HG03442 (cell line): ENCODE results near the gene PAPLN.

ENCODE experiments used
- ATAC-seq: cut with Tn5 transposase; IDR thresholded peaks from one replicate; pipeline ENCODE4 v1.9.1; 2021; ENCODE audit warnings: mild to moderate bottlenecking, moderate library complexity; ENCODE audit not compliant: unreplicated experiment

PAPLN gene

DNA sequence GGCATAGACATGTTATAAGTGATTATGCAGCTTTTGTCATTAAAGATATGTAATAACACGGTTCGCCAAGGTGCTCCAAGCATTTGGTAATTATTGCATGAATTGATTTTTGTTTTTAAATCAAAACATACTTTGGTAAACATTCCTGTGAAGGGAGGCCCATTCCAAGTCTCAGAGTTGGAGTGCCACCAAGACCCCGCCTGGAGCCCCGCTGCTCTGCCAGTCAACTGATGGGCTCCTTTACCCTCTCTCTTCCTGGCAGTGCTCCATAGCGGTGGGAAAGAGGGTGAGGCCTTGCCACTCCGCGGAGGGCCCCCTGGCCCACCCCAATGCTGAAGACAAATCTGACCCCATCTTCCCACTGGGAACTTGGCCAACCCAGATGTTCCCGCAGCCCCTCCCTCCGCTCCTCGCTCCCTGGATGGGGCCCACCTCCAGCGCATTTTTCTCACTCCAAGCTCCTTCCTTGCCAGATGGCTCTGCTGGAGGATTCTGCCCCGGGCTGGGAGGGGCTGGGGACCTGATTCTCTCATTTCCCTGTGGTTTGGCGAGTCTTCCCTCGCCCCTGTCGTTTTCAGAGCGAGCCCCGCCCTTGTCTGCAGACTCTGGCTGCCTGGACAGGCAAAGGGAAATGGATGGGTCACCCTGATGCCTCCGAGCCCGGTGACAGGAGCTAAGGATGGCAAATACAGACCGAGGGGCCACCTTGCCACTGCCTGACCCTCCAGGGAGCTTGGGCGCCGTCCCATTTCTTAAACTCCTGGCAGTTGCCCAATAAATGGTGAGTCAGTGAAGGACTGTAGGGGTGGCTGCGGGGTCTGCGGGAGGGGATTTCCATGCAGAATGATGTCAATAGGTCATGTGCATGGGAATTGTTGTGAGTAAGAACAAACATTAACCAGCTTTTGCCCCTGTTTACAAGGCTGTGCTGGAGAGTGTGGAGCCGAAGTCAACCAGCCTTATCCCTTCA lies 9.2 kb upstream of the PAPLN start:
- no peak for ATAC-seq

DNA sequence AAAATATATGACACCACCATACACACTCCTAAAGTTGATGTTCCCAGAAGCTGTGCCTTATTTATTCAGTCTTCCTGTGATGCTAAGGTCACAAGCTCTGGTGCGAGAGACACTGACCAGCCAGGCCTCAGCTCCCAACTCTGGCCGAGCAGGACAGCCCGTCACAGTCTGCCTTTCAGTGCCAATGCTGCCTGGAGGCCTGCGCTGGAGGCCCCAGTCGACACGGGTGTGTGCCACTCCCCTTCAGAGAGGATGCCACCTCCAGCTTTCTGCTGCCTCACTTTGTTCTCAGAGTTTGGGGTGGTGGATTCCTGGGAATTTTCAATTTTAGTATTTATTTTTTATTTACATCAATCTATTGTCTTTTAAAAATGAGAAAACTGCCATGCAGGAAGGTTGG lies 7.3 kb upstream of the PAPLN start:
- ATAC-seq: no peak

DNA sequence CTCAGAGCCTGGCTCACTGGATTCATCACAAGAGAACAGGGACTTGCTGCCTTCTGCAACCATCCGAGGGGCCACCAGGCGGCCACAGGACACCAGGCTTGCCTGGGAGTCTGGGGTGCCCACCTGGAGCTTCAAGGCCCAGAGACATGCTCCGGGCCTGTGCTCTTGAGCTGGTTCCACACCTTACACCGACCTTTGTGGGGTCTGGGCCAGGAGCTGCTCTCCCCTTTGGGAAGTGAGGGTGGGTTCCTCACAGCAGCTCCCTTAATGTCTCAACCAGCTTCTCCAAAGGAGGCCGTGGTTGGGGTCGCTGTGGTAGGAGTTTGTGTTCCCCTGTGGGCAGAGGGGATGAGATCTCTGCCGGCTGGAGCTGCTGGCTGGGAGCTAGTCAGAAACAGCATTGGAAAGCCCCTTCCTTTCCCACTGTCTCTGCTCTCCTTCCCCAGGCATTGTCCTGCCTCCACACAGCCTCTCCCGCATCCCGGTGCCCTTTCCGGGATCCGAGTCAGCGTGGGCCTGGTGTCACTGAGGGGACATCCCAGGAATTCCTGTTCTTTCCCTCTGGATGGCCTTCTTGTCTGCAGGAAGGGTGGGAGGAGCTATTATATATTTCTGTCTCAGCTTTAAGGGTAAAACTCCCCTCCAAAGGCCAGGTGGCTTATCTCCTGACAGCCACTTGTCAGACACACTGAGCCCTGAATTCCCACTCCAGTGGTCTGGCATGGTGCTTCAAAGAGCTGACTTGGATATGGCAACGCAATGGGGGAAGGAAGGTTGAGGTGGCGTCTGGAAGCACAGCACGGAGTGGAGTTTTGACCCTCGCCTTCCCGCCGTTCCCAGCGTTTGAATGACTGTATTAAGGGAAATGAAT lies 5.1 kb upstream of the PAPLN start:
- no peak for ATAC-seq

DNA sequence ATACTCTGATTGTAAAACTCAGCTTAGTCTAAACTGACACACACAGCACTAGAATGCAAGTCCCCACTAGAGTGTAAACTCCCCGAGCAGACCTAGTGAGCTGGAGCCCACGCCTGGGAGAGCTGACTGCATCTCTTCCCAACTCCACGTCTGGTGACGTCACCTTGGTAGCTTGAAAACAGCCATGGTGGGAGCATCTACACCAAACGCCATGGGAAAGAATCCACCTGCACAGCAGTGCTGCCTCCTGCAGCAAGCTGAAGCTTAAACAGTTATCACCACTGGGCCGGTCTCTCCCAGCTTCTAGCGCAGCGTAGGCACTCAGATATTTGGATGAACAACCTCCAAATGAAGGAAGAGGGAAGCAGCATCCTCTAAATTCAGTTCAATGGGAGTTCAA lies 4.3 kb upstream of the PAPLN start:
- no peak for ATAC-seq

DNA sequence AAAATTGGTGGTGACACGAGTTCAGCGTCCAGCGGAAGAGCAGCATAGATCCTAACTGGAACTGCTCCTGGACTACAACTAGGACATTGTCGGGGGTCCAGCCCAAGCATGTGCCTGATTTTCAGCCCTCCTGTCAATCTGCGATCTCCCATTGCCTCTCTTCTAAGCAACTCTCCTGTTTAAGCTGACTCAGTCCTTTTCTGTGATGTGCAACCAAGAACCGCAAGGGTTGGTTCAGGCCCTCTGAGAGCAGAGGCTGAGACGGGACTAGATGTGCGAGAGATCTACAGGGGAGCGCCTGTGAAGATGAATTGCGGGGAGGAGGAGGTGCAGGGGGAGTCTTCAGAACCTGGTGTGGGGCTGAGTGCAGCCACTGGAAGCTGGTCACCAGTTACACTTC lies 3.7 kb upstream of the PAPLN start:
- ATAC-seq: no peak

DNA sequence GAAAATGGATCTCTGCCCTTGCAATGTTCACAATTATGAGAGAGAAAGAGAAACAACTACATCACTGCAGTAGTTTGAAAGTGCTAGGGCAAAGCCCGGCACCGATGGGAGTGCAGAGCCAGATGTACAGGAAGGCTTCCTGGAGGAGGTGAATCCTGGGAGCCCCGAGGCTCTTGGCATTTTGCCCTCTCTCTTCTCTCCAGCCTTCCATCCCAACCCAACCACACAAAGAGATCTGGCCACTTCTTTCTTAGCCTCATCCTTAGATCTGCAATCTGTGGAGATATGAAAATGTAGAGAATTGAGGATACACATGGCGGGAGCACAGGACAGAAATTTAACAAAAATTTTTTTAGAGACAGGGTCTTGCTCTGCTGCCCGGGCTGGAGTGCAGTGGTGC lies 3.3 kb upstream of the PAPLN start:
- no peak for ATAC-seq

DNA sequence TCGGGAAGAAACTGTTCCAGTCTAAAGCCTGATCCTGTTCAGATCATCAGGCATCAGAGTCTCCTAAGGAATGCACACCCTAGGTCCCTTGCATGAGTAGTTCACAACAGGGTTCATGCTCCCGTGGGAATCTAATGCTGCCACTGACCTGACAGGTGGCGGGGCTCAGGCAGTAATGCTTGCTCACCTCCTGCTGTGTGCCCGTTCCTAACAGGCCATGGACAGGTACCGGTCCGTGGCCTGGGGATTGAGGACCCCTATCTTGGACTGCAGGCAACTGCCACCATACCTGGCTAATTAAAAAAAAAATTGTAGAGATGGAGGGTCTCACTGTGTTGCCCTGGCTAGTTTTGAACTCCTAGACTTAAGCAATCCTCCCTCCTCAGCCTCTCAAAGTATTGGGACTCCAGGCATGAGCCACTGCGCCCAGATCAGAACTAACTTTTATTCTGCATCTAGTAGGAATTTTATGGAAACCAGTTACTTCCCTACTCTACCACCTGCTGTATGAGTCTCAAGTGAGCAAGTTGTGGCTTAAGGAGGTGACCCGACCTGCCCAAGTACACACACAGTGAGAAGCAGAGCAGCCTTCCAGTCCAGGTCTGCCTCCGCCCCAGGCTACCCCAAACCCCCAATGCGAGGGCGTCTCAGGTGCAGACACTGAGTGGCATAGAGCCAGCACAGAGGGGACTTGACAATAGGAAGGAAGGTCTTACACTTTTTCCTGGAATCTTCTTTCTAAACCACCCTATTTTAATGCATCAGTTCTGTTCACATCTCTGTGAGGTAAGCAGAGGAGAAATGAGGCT lies 2.5 kb upstream of the PAPLN start:
- ATAC-seq: no peak

DNA sequence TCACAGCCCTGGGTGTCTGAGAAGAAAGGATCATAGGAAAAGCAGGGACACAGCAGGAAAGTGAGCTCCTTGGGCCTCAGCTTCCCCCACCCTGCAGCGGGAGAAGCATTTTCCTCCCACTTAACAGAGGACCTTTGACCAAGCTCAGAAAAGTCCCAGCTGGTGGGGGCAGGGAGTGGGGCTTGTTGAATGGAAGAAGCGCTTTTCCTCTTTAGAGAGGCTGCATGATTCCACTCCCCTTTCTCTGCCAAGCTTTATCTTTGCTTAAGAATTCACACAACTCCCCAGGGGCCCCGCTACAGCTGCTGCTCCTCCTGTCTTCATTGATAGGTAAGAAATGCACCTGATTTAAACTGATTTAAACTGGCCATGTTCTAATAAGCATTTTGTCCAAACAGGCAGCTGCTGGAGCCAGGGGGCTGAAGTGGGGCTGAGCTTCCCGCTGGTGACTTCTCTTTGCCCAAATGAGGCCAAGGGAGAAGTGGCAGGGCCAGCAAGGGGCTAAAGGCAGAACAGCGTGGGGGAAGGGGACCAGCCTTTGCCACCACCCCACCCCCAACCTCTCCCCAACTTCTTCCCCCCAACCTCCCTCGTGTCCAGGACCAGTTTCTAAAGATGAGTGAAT lies 1.7 kb upstream of the PAPLN start:
- no peak for ATAC-seq

DNA sequence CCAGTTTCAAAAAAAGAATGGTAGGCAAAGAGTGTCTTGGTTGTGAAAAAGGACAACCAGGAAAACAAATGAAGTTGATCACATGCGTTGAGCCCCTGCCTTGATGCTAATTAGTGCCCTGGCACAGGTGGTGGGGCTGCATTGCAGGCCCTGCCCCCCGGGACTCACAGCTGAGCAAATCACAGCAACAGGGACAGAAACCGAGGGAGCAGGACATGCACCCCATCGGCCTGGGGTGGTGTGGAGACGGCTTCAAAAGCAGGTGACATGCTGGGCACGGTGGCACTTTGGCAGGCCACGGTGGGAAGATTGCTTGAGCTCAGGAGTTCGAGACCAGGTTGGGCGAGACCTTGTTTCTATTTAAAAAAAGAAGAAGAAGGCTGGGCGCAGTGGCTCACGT lies 1.1 kb upstream of the PAPLN start:
- no peak for ATAC-seq

DNA sequence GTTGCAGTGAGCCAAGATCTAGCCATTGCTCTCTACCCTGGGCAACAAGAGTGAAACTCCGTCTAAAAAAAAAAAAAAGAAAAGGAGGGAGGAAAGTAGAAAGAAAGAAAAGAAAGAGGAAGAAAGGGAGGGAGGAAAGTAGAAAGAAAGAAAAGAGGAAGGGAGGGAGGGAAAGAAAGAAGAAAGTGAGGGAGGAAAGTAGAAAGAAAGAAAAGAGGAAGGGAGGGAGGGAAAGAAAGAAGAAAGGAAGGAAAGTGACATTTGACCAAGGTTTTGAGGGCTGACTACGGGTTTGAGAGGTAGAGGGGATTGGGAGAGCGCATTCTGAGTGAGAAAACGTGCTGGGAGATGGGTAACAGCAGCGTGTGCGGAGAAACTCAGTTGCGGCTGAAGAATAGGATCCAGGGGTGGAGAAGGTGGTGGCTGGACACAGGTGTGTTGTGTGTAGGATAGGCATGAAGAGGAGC lies 521 bp upstream of the PAPLN start:
- ATAC-seq: no peak

DNA sequence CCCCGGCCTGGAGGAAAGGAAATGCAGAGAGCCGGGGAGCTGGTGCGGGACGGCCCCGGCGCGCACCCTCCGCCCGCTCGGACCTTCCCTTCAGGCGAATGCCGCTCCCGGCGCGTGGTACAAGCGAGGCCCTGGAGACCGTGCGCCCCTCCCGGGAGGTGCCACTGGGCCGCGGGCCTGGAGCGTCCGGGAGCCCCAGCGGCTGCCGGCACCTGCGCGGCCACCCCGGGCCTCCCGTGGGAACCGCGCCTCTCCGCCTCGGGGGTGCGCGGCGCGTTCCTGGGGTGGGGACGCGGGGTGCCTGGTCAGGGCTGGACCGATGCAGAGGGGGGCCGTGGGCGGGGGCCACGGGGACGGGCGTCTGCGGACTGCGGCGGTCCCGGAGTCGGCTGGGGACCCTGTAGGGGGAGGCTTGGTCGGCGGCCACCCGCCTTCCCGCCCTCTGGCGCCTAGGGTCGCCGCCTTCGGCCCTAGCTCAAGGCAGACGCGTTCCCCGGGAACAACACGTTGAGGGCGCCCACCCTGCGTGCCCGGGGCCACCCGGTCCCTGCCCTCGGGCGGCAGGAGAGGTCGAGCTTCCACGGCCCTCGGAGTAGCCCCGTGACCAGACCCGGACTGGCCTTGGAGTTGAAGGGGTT lies 599 bp downstream of the PAPLN start:
- no peak for ATAC-seq

DNA sequence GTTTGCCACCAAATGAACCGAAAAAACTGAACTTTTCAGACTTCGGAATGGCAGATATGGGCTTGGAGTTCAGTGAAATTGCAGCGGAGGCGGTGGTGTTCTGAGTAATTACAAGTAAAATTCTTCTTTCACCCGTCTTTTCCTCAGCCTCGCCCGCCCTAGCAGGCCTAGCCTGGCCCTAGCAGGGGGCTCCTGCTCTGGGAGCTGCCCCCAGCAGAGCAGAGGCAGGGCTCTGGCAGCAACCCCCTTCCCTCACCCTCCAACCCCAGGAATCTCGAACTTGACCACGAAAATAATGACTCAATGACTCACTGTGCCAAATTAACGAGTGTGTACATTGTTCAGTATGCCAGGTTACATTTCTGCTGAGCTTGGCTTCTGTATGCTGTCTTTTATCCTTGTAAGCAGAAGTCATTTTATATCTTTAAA lies 1.1 kb downstream of the PAPLN start:
- no peak for ATAC-seq

DNA sequence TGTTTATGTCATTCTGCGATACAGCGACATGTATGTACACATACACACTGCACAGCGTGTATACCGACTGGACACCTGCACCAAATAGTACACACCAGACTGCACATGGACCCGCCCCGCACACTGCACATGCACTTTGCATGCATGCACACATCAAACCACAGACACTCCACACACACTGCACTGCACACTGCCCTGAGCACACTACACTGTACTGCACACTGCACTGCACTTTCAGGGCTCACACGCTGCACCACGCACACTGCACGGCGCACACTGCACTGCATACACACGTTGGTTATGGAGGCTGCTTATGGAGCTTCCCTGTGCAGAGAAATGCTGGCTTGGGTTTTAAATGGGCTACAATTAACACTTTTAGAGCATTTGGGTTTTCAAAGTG lies 1.6 kb downstream of the PAPLN start:
- no peak for ATAC-seq

DNA sequence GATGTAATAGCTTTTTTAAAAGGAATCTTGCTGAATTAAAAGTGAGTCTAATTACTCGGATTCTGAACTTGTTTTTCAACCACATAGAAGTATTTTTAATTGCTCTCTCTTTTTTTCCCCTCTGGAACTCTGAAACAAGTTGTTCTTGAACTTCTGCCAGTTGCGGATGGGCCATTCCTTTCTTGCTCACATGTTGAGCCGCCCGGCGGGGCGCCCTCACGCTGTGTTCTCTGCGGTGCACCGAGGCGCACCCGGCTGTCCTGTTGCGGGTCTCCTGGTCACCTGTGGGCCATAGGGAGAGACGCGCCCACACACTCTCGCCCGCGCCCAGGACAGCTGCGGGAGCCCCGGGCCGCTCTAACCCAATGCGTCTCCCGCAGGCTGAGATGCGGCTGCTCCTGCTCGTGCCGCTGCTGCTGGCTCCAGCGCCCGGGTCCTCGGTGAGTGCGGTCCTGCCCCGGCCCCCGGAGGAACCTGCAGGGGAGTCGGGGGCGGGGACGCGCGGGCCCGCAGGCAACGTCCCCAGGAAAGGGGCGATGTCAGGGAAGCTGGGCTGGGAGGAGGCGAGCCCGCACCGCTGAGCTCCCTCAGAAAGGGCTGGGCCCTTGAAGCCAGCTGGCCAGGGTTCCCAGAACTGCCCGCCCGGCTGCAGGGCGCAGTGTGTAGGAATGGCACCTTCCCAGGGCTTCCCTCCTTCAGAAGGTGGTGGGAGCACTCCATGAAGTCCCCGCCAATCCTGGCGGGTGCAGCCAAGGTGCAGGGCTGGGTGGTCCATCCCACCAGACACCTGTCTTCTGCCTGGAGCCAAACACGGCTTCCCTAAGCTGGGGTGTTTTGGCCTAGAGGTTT lies 2.3 kb downstream of the PAPLN start:
- ATAC-seq: no peak

DNA sequence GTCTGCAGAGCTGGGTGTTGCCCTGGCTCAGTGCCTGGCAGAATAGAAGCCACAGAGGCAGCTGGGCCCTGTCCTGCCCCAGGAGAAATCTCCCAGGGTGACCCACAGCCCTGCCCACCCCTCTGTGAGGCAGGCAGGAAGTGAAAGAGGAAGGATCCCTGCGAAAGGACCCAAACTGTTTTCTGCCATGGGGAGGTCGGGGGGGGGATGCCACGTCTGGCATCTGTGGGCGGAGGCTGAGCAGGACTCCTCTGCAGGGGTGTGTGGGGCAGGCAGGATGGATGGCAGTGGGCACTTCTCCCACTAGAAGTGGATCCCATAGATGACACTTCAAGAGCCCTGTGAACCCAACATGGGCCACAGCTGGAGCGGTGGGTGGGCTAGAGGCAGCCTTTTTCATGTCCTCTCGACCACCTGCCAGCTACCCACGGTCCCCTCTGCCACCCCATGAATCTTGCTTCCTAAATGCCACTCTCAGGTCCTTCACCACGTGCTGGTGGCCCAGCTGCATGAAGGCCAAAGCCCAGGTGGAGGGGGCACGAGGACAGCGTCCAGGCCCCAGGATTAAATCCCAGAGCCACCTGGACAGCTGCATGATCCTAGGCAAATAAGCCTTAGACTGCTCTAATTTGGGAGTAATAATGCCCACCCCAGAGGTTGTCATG lies 3.6 kb downstream of the PAPLN start:
- no peak for ATAC-seq

DNA sequence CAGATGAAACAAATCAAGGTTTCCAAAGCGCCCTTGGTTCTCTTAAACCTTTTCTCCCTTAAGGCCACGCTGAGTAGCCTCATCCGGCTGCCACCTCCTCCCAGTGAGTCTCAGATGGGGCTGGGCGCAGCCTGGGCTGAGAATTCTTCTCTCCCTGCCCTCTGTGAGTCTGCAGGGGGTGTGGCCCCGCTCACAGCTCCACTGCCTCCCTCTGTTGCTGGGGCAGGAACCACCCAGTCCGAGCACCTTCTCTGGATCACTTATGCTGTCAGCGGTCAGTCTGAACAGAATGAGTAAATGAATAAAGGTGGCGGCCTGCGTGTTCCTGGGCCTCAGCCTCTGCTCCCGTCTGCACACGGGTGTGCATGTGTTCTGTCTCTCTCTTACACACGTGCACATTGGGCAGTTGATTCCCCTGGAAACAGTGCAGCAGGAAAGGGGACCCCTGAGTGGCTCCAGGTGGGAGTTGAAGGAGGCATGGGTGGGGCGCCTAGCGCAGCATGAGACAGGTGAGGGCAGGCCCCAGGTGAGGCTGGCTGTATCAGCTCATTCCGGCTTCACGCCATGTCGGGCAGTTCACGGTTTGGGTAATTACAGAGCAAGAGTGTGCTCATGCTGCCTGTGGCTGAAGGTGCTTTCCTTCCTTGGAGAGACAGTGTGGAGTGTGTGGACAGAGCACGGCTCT lies 4.3 kb downstream of the PAPLN start:
- ATAC-seq: no peak

DNA sequence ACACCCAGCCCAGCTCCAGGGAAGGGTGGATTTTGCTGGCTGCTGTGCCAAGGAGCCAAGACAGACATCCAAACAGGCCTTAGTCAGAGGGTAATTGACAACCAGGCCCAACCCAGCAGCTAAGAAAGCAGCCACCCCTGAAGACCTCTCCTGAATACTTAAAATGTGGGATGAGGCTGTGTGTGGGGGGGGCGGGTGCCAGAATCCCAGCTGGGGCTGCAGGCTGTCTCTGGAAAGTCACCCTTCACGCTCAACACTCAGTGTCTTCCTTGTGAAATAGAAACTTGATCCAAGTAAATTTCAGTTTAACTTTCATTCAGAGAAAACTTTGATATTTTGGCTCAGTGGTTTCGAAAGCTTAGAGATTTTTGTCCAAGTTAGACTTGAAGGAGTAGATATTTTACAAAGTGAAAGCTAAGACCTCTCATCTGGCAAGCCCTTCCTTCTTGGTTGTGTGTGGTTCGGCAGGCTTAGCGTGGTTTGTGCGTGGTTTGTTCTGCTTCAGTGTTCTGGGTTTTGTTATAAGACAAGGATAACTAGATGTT lies 5.1 kb downstream of the PAPLN start:
- no peak for ATAC-seq

DNA sequence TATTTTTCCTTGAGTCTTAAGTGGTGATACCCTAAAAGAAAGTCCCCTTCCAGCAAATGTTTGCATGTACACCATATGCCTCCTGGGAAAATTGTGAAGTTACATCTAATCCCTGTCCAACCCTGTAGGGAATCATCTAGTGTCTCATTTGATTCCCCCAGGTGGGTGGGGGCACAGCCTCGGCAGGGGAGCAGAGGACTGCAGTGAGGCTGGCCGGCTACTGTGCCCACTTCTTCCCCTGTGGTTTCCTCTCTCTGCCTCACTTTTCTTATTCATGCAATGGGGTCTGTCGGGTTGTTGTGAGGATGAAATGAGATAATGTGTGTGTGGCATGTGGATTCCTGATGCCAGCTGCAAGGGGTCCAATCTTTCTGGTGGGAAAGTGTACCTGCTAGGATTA lies 6.0 kb downstream of the PAPLN start:
- ATAC-seq: no peak
